Osteoblast (primary cell): Measurements from ENCODE around the gene MAML2. TPM values are rescaled to one million over a fixed set of nuclear protein-coding genes. Genes with fewer than 3 reads are reported as not detected.
A peak's percentile ranks its signal among the peaks of the same experiment; 100 is the strongest.

Experiments
- DNase-seq: peaks from one replicate; pipeline ENCODE4 v3.0.0; 2011; ENCODE audit warnings: low spot score, mixed read lengths; ENCODE audit not compliant: insufficient read length; ENCODE audit errors: missing footprints
- H2AFZ ChIP-seq: 2 replicates; pipeline ENCODE4 v1.6.0; 2011; ENCODE audit warnings: mild to moderate bottlenecking, low read length
- H3K27ac ChIP-seq: 2 replicates; pipeline ENCODE4 v1.5.1; 2011; ENCODE audit warnings: mild to moderate bottlenecking, low read depth, low read length, moderate library complexity
- H3K27me3 ChIP-seq: 2 replicates; pipeline ENCODE4 v1.6.0; 2012; ENCODE audit warnings: mild to moderate bottlenecking, control low read depth, inconsistent platforms, low read length, moderate library complexity; ENCODE audit not compliant: insufficient read depth
- H3K36me3 ChIP-seq: 2 replicates; pipeline ENCODE4 v1.5.1; 2011; ENCODE audit warnings: mild to moderate bottlenecking, low read length, control low read depth, moderate library complexity; ENCODE audit not compliant: insufficient read depth
- H3K4me1 ChIP-seq: 2 replicates; pipeline ENCODE4 v1.5.1; 2011; ENCODE audit warnings: mild to moderate bottlenecking, low read length, control low read depth, moderate library complexity; ENCODE audit not compliant: insufficient read depth
- H3K4me2 ChIP-seq: 2 replicates; pipeline ENCODE4 v1.6.0; 2011; ENCODE audit warnings: mild to moderate bottlenecking, low read length; ENCODE audit not compliant: insufficient read depth
- H3K4me3 ChIP-seq: fragments of 200-600 bp; sonication (generic); 3 replicates; pipeline ENCODE4 v1.5.1; 2012; ENCODE audit warnings: mild to moderate bottlenecking, low read length, inconsistent platforms; ENCODE audit not compliant: insufficient read depth
- H3K79me2 ChIP-seq: 2 replicates; pipeline ENCODE4 v1.6.0; 2012; ENCODE audit warnings: mild to moderate bottlenecking, low read length, control low read depth, inconsistent platforms; ENCODE audit not compliant: insufficient read depth
- H3K9me3 ChIP-seq: 2 replicates; pipeline ENCODE4 v1.5.1; 2011; ENCODE audit warnings: low read depth, low read length, control low read depth
- H4K20me1 ChIP-seq: 2 replicates; pipeline ENCODE4 v1.6.0; 2012; ENCODE audit warnings: mild to moderate bottlenecking, low read length, control low read depth; ENCODE audit not compliant: insufficient read depth
- CTCF ChIP-seq: IDR thresholded peaks from 2 replicates; pipeline ENCODE4 v1.5.1; 2011; ENCODE audit warnings: mild to moderate bottlenecking, low read depth, low read length, moderate library complexity; ENCODE audit errors: extremely low read depth
- total RNA-seq: library from RNA; depleted of rRNA; stranded (reverse); fragments of >200 nt; gene quantifications from 2 replicates; pipeline ENCODE4 v1.2.3, GENCODE V29; 2012

Gene MAML2
- total RNA-seq, 1 donor: 17.4 TPM

- no peaks in the 10 kb centered on the region for H3K9me3 ChIP-seq
- TF ChIP-seq CTCF: no peak
- no peaks in the 10 kb centered on the region for H4K20me1 ChIP-seq
- DNase-seq: no peak
- peak overlapping the region; percentile 3 for H3K4me2 ChIP-seq
- H3K4me1 ChIP-seq: peaks cover 85% of the 10 kb centered on the region
- peaks cover 3% of the 10 kb centered on the region for H3K36me3 ChIP-seq
- H2AFZ ChIP-seq: no peak overlapping the region
- no peak overlapping the region for H3K4me3 ChIP-seq
- H3K27me3 ChIP-seq: no peaks in the 10 kb centered on the region
- peak overlapping the region; percentile 98 for H3K27ac ChIP-seq
- peaks cover 58% of the 10 kb centered on the region for H3K79me2 ChIP-seq
Observed at GRCh38 chr11:96147186-96147585, 195.8 kb downstream of the MAML2 start.

DNA sequence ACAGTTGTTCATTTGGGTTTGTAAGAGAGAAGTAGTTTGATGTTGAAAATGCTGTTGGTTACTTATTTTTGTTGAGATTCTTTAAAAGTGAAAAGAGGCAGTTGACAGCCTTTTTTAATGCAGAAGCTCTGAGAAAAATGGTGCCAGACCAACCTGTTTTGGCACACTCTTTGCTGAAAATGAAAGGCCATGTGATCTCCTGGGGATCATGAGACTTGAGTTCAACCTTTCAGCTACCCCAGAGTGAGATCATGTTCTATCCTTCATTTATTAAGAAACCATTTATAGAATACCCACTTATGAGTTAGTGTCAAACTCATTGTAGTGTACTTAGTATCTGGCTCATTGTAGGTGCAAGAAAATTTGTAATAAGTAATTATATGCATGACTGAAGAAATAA lies 196.2 kb downstream of the MAML2 start:
- Histone ChIP-seq H2AFZ (no peak overlapping the region), H3K27me3 (no peaks in the 10 kb centered on the region), H3K36me3 (peaks cover 3% of the 10 kb centered on the region), H3K27ac (peak overlapping the region; percentile 98), H3K79me2 (peaks cover 58% of the 10 kb centered on the region), H4K20me1 (no peaks in the 10 kb centered on the region), H3K4me3 (no peak overlapping the region), H3K4me2 (peak overlapping the region; percentile 3), H3K4me1 (peaks cover 82% of the 10 kb centered on the region), H3K9me3 (no peaks in the 10 kb centered on the region)
- no peak for TF ChIP-seq CTCF
- no peak for DNase-seq

- H3K4me1 ChIP-seq: peaks cover 66% of the 10 kb centered on the region
- no peak for DNase-seq
- no peak overlapping the region for H2AFZ ChIP-seq
- peak overlapping the region; percentile 98 for H3K27ac ChIP-seq
- H3K27me3 ChIP-seq: no peaks in the 10 kb centered on the region
- peak overlapping the region; percentile 45 for H3K4me2 ChIP-seq
- H3K9me3 ChIP-seq: no peaks in the 10 kb centered on the region
- peaks cover 57% of the 10 kb centered on the region for H3K79me2 ChIP-seq
- H3K36me3 ChIP-seq: peaks cover 3% of the 10 kb centered on the region
- H4K20me1 ChIP-seq: no peaks in the 10 kb centered on the region
- H3K4me3 ChIP-seq: no peak overlapping the region
- TF ChIP-seq CTCF: no peak
Observed at GRCh38 chr11:96145163-96145585, 197.8 kb downstream of the MAML2 start.

- no peak overlapping the region for H2AFZ ChIP-seq
- peak overlapping the region; percentile 45 for H3K4me2 ChIP-seq
- H4K20me1 ChIP-seq: no peaks in the 10 kb centered on the region
- H3K4me3 ChIP-seq: no peak overlapping the region
- H3K27ac ChIP-seq: peak overlapping the region; percentile 98
- H3K36me3 ChIP-seq: peaks cover 3% of the 10 kb centered on the region
- H3K9me3 ChIP-seq: no peaks in the 10 kb centered on the region
- DNase-seq: no peak
- no peak for TF ChIP-seq CTCF
- peaks cover 64% of the 10 kb centered on the region for H3K79me2 ChIP-seq
- H3K27me3 ChIP-seq: no peaks in the 10 kb centered on the region
- peaks cover 61% of the 10 kb centered on the region for H3K4me1 ChIP-seq
Observed at GRCh38 chr11:96144553-96144952, 198.4 kb downstream of the MAML2 start.
